GM23338 (cell line): Measurements from ENCODE around the gene SULF2.

Experiments used
- EZH2 ChIP-seq: fragments of 200-600 bp; sonication (generic); IDR thresholded peaks from one replicate; pipeline ENCODE4 v1.8.0; 2017; ENCODE audit warnings: antibody characterized with exemption, mild to moderate bottlenecking, low read depth; ENCODE audit not compliant: unreplicated experiment
- EZH2phosphoT487 ChIP-seq: fragments of 200-600 bp; sonication (generic); IDR thresholded peaks from one replicate; pipeline ENCODE4 v1.8.1; 2018; ENCODE audit warnings: antibody characterized with exemption; ENCODE audit not compliant: unreplicated experiment
- JUNB ChIP-seq: IDR thresholded peaks from one replicate; pipeline ENCODE4 v1.6.1; 2016; ENCODE audit warnings: antibody characterized with exemption; ENCODE audit not compliant: unreplicated experiment
- REST ChIP-seq: IDR thresholded peaks from one replicate; pipeline ENCODE4 v1.6.1; 2018; ENCODE audit warnings: antibody characterized with exemption; ENCODE audit not compliant: unreplicated experiment
- ZNF114 ChIP-seq: fragments of 250-450 bp; sonication (Bioruptor Pico); IDR thresholded peaks from 2 replicates; pipeline ENCODE4 v1.5.0; 2020; ENCODE audit warnings: mild to moderate bottlenecking, moderate library complexity
- TF ChIP-seq, protein P1 (sequence below), 2 experiments: fragments of 200-600 bp in 1 of 2; sonication (generic) in 1 of 2; conservative IDR thresholded peaks; 2 replicates each; pipeline versions ENCODE4 v1.5.1 to v1.6.1; 2016 to 2017; ENCODE audit warnings: antibody characterized with exemption in 2 of 2, low read depth in 2 of 2, mild to moderate bottlenecking in 2 of 2, moderate library complexity in 1 of 2

- TF ChIP-seq EZH2: no peak
- TF ChIP-seq, protein P1, sequence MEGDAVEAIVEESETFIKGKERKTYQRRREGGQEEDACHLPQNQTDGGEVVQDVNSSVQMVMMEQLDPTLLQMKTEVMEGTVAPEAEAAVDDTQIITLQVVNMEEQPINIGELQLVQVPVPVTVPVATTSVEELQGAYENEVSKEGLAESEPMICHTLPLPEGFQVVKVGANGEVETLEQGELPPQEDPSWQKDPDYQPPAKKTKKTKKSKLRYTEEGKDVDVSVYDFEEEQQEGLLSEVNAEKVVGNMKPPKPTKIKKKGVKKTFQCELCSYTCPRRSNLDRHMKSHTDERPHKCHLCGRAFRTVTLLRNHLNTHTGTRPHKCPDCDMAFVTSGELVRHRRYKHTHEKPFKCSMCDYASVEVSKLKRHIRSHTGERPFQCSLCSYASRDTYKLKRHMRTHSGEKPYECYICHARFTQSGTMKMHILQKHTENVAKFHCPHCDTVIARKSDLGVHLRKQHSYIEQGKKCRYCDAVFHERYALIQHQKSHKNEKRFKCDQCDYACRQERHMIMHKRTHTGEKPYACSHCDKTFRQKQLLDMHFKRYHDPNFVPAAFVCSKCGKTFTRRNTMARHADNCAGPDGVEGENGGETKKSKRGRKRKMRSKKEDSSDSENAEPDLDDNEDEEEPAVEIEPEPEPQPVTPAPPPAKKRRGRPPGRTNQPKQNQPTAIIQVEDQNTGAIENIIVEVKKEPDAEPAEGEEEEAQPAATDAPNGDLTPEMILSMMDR (conservative IDR thresholded peaks at IDR 0.05; ENCODE audit: low read depth in 2 of 2): no peak
- no peak for TF ChIP-seq ZNF114 (CRISPR knock-in tag)
- TF ChIP-seq JUNB: no peak
- no peak for TF ChIP-seq REST
- no peak for TF ChIP-seq EZH2phosphoT487
Observed at GRCh38 chr20:47753576-47754387, 31.5 kb downstream of the SULF2 start.
